NOMO-1 treated with dmso at 0.1 percent for 144 hours (cell line): ENCODE data around the gene MRPL55.

Experiments used
- DNase-seq: peaks from one replicate; lab custom pipeline; 2025; ENCODE audit not compliant: unreplicated experiment; lab: John Stamatoyannopoulos, UW

MRPL55 gene

DNA sequence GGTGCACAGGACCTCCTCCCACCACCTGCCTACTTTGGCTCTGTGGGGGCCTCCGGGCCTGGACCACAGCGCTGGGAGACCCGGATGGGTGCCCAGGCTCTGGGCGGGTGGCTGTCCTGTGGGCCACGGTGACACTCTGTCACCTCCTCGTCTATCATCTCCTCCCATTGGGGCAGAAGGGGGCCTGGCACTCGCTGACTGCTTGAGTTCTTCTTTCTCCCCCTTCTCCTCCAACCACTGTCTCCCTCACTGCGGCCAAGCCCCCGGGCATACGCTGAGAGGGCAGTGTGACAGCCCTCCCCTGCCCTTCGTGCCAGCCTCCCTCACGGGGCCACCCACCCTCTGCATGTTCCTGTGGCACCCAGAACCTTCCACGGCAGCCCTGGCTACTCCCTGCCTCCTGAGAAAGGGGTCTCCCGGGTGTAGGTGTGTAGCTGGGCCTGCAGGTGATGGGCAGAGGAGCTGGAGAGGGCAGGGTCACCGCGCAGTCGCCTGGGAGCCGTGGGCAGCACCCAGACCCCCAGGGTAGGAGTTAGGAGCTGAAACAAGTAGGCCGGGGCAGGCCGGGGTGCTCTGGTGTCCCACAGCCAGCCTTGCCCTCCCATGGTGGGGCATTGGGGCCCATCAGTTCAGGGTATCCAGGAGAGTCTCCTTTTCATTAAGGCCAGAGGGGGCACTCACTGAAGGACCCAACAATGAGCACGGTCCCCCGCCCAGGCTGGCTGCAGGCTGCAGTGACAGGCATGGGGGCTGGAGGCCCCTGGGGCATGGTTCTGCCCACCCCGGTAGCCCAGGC is 35.8 kb downstream of the MRPL55 start:
- DNase-seq: no peak

DNA sequence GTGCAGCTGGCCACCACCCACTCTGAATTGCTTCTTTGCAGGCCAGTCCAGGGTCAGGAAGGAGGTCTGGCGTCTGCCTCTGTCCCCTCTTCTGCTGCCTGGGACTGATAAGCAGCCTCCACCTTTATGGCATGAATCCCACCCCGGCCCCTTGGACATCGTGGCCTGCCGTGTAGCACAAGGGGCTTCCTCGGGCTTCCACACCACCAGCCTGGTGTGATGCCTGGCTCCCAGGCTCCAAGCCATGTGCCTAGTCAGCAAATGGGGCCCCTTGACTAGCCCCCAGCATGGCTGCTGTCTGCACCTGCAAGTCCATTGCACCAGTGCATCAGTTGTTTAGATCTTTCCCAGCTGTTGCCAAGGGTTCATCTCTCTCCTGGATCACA is 36.4 kb downstream of the MRPL55 start:
- DNase-seq: no peak

DNA sequence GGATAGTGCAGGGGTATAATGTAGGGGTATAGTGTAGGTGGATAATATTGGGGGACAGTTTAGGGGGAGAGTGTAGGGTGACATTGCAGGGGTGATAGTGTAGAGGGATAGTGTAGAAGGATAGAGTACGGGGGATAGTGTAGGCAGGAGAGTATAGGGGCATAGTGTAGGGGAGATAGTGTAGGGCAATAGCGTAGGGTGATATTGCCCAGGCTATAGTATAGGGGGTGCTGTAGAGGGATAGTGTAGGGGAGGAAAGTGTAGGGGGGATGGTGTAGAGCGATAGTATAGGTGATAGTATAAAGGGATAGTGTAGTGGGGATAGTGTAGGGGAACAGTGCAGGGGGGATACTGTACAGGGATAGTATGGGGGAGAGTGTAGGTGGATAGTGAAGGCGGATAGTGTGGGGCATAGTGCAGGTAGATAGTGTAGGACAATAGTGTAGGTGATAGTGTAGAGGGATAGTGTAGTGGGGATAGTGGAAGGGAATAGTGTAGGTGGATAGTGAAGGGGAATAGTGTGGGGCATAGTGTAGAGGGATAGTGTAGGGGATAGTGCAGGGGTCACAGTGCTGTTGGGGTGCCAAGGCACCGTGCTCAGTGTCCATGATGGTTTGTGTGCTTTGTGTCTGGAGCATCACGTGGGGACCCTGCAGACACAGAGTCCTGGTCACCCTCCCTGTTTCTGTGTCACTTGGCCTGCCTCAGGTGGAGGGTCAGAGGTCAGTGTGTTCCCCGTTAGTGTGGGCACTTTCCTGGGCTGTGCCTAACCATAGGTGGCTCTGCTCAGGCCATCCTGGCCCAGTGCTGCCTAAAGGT is 37.1 kb downstream of the MRPL55 start:
- DNase-seq: no peak

DNA sequence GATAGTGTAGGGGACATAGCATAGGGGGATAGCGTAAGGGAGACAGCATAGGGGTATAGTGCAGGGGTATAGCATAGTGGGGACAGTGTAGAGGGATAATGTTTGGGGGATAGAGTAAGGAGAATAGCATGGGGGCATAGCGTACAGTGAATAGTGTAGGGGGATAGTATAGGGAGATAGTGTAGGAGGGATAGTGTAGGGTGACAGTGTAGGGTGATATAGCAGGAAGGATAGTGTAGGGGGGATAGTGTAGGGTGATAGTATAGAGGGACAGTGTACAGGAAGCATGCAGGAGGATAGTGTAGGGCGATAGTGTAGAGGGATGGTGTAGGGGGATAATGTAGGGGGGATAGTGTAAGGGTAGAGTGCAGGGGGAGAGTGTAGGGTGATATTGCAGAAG is 38.2 kb downstream of the MRPL55 start:
- DNase-seq: no peak

DNA sequence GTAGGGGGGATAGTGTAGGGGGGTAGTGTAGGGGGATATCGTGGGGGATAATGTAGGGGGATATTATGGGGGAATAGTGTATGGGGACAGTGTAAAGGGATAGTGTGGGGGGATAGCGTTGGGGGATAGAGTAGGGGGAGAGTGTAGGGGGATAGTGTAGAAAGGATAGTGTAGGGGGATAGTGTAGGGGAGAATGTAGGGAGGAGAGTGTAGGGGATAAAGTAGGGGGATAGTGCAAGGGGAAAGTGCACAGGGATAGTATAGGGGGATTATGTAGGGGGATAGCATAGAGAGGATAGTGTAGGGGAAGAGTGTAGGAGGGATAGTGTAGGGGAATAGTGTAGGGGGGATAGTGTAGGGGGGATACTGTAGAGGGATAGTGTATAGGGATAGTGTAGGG is 38.9 kb downstream of the MRPL55 start:
- DNase-seq: no peak

DNA sequence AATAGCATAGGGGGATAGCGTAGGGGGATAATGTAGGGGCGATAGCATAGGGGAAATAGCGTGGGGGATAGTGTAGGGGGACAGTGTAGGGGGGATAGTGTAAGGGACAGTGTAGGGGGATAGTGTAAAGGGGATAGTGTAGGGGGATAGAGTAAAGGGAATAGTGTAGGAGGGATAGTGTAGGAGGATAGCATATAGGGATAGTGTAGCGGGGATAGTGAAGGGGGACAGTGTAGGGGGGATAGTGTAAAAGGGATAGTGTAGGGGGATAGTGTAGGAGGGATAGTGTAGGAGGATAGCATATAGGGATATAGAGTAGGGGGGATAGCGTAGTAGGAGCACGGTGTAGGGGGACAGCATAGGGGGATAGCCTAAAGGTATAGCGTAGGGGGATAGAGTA is 40.7 kb downstream of the MRPL55 start:
- no peak for DNase-seq

DNA sequence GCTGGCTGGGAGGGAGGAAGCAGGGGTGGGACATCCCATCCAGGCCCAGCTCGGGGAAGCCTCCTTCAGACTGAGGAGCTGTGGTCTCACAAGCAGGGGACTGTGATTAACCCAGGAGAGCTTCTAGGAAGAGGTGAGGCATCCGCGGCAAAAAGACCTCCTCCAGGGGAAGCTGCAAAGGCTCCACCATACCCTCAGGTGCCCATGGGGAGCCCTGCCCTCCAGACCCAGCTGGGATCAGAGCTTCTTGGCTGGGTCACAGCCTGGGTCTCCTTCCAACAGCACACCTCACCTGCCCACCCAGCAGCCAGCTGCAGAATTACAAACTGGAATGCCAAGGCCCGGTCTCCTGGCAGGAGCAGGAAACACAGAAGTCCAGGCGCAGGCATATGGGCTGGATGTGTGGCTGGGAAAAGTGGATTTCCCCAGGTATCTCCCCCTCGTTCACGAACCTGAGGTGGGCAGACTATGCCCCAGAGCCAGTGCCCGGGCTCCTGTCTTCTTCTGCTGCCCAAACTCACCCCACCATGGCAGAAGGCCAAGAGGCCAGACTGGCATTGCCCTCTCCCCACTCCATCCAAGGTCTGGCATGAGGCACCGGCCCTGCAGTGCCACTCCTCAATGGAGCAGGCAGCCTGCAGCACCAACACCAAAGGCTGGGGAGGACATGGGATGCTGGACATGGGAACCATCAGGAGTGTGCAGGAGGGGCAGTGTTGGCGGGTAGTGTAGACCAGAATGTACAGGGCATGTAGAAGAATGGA is 42.0 kb downstream of the MRPL55 start:
- no peak for DNase-seq

DNA sequence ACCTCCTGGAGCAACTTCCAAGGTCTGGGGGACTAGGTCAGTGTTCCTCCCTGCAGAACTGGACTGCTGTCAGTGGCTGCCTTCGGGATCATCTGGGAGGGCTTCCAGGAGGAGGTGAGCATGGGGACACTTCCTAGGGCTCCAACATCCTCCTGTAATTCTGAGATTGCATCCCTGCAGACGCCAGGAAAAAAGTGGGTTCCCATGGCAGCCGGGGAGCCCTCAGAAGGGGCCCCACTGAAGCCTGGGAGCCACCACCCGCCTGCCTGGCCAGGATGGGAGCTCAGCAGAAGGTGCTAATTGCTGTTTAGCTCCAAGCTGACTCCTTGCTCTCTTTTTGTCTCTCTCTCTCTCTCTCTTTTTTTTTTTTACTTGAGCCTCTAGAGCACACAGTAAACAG is 42.7 kb downstream of the MRPL55 start:
- DNase-seq: no peak

DNA sequence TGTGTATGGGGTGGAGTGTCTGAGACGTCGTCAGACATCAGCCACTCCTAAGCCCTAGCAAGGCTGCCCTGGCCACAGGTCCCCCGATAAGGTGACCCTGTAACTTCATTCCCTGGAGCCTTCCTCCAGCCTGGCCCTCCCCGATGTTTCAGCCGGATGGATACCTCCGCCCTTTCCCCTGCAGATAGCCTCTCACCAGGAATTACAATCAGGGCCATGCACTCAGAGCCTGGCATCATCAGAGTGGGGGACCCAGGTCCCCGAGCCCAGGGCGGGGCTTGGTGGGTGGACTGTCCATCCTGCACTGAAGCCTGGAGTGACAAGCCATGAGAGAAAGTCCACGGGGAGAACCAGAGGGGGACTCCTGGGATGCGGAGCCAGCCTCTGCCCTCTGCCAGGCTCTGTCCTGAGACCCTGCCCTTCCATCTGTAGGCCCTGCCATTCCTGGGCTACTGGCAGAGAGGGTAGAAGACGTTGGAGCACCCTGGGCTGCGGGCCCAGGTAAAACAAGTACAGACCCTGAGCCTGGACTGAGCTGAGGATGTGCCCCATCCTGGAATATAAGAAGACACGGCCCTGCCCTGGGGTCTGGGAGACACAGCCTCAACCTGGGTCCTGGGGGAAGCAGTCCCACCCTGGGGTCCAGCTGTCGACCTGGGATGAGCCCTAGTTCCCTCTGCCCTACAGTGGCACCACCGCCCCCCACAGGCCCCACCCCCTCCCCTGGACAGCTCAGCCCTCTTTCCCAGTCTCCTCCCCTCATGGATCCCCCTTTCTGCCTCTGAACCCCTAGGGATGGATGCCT is 43.4 kb downstream of the MRPL55 start:
- DNase-seq: no peak

DNA sequence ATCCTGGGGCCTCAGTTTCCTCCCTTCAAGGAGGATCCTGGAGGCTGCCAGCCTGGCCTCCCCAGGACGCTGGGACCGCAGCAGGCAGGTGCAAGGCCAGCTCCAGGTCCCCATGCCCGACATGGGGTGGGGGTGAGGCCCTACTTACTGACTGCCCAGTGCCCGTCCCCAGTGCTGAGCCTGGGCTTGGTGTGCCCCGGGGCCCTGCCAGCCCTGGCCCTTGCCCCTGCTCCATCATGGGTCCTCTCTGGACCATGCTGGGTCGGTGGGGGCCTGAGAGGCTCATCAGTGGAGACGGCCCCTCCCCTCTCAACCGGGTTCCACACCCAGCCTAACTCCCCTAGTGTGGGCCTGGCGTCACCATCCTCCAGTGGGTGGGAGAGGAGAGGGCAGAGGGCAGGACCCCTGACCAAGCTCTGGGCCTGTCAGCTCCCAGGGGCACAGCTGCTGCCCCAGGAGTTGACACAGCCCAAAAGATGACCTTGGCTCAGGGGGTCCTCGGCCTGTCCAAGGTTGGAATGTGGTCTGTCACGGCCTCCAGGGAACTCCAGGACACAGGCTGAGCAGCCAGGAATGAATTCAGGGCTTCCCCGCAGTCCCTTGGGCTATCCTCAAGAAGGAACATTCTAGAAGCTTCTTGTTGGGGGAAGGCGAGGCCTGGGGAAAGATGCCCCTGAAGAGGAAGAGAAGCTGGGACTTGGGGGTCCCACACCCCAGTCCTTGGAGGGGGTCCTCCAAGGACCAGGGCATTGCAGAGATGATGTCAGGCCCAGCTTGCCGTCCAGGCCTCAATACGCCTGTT is 44.2 kb downstream of the MRPL55 start:
- no peak for DNase-seq

DNA sequence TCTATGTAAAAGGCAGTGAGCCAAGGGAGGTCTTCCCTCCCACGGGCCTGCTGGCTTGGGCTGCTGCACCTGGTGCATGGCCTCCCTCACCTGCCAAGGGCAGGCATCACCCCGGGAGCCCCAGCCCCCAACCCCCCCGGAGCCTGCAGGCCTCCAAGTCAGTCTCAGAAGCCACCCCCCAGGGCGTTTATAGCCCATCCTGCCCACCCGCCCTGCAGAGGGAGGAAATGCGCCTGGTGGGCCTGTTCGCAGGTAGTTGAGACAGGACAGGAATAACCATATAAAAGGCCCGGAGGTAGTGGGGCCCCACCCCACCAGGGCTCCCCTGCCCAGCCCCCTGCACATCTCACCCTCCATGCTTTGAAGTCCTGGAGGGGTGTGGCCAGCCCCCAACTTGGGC is 44.8 kb downstream of the MRPL55 start:
- no peak for DNase-seq

DNA sequence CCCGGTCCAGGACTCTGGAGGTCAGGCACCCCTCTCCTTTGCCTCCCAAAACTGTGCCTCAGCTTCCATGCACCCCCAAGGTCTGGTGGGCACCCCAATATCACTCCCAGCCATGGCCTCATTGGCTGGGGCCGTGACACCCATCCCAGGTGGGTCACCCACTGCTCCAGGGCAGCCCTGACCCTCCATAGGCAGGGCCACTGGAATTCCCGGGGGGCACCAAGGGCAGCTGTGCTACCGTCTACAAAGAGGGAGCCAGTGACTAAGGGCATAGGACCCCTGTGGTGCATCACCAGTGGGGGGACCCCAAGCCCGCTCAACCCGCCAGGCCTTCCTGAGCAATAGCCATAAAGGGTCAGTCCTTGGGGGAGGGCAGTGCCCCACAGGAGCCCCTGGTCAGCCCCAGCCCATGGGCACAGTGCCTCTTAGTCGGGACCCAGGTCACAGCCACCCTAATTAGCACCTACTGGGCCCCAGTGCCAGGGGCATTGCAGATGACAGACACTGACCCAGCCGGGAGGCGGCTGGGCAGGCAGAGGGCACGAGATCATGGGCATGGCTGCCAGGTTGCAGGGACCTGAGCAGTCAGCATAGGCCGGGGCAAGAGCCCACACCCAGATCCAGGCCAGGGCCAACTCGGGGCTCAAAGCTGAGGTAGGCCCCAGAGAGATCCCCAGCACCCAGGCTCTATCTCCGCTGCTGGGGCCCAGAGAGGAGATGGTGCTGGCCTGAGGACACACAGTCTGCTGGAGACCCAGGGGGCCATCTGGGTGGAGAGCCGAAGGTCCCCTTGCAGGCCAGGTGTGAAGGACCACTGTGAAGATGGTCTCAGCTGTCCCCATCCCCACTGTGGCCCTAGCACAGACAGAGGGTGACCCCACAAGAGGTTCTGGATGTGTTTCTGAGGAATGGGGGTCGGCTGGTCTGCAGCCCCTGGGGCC is 45.6 kb downstream of the MRPL55 start:
- DNase-seq: no peak

DNA sequence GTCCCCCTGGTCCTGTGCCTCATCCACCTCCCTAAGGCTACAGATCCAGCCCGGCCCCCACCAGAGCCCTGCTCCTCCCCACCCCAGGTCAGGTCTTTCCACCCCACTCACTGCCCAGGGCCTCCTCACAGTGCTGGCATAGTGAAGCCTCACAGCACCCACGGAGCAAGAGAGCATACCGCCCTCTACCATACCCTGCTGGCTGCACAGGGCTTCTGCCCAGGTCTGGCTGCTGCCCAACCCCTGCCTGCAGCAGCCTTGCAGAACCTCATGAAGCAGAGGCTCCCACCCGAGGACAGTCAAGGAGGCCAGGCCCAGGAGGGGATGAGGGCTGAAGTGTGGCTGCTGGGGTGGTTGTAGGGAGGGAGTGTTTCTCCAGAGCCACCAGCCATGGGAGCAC is 46.3 kb downstream of the MRPL55 start:
- DNase-seq: no peak

DNA sequence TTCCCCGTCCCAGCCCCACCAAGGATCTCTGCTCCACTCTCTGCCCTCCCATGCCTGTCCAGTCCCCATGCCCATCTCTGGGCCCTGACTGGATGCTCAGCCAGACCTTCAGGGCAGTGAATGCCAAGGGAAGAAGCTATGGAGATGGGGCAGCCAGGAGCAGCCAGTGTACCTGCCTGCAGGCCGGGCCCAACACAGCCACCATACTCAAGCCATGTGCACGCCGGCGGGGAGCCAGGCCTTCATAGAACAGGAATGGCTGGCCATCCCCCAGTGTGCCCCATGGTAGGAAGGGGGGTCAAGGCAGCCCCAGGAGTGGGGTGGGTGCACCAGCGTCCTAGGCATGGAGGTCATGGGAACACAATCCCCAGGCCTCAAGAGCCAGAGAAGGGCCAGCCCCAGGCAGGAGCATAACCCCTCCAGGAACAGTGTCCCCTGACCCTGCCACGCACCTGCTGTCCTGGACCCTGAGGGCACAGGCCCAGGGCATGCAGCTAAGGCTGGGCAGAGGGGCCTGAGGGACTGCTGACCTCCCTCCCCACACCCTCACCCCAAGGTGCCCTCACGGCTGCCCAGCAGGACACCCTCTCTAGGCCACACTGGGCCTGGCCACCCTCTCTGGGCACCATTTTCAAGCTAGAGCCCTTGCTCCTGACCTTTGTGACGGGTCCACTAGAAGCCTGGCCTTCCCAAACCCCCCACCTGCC is 46.9 kb downstream of the MRPL55 start:
- no peak for DNase-seq

DNA sequence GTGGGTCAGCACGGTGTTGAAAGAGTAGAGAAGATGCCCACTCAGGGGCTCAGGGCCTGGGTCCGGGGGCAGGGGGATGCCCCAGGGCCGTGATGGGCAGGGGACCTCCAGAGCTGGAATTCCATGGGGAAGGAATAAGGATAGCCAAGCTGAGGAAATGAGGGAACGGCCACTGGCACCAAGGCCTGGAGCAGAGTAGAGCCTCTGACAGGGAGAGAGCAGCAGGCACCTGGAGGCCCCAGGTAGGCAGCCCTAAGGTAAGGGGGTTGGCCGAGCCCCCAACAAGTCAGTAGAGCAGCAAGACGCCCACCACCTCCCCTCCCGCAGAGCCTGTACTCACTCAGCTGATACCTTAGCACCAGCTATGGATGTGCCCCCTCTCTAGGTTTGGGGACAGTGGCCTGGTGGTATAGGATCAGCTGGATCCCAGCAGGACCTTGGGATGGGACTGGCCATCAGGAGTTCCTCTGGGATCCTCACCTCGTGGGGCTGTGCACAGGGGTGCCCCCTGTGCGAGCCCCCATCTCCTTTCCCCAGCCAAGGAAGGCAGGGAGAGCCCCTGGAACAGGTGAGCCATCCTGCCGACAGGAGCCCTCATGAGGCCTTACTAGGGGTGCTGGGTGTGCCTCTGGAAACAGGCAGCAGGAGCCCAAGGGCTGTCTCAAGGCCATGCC is 47.6 kb downstream of the MRPL55 start:
- DNase-seq: no peak

DNA sequence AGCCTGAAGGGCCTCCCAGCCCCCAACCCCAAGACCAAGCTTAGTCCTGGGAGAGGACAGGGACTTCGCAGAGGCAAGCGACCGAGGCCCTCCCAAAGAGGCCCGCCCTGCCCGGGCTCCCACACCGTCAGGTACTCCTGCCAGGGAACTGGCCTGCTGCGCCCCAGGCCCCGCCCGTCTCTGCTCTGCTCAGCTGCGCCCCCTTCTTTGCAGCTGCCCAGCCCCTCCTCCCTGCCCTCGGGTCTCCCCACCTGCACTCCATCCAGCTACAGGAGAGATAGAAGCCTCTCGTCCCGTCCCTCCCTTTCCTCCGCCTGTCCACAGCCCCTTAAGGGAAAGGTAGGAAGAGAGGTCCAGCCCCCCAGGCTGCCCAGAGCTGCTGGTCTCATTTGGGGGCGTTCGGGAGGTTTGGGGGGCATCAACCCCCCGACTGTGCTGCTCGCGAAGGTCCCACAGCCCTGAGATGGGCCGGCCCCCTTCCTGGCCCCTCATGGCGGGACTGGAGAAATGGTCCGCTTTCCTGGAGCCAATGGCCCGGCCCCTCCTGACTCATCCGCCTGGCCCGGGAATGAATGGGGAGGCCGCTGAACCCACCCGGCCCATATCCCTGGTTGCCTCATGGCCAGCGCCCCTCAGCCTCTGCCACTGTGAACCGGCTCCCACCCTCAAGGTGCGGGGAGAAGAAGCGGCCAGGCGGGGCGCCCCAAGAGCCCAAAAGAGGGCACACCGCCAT is 48.5 kb downstream of the MRPL55 start:
- no peak for DNase-seq
